B cell (primary cell): Measurements from ENCODE around the gene ATP4B. TPM values are rescaled to one million over a fixed set of nuclear protein-coding genes. Genes with fewer than 3 reads are reported as not detected.

ENCODE experiments used
- ATAC-seq: fragments of 200-7000 bp; cut with Tn5 transposase; one replicate; pipeline ENCODE4 v1.10.0; 2021; ENCODE audit warnings: low read depth, mild to moderate bottlenecking, moderate number of reproducible peaks, moderate library complexity
- CTCF ChIA-PET: fragments of 350-600 bp; sonication (Branson Sonifier 250); formaldehyde crosslinking; loops from one replicate; lab custom pipeline; 2021; ENCODE audit warnings: antibody characterized with exemption, inconsistent platforms; lab: Charles Lee
- POLR2A ChIA-PET: fragments of 350-600 bp; sonication (Branson Sonifier 250); formaldehyde crosslinking; loops from one replicate; lab custom pipeline; 2021; ENCODE audit warnings: antibody characterized with exemption; lab: Charles Lee
- DNase-seq: peaks from one replicate; pipeline ENCODE4 v3.0.0; 2013
- H2AFZ ChIP-seq: 2 replicates; pipeline ENCODE4 v1.6.1; 2012; ENCODE audit warnings: mild to moderate bottlenecking, low read depth, low read length; ENCODE audit not compliant: insufficient read depth, poor library complexity, severe bottlenecking
- H3K27ac ChIP-seq, 2 donors: 1 replicate in 1 of 2; 2 replicates in 1 of 2; pipeline ENCODE4 v1.5.1; 2012 to 2013; ENCODE audit warnings: low read length in 2 of 2, mild to moderate bottlenecking in 2 of 2, moderate library complexity in 1 of 2
- H3K27me3 ChIP-seq, 4 experiments: fragments of 200-600 bp in 1 of 4; sonication (generic) in 1 of 4; replicated peaks in 1 of 4; 1 replicate in 2 of 4; 2 replicates in 2 of 4; pipeline versions ENCODE4 v1.6.1 to v1.7.0; 2013 to 2016; ENCODE audit warnings: low read length in 3 of 4, mild to moderate bottlenecking in 2 of 4, mixed read lengths in 1 of 4, moderate library complexity in 1 of 4; ENCODE audit not compliant: insufficient read depth in 4 of 4, control insufficient read depth in 3 of 4; ENCODE audit errors: control extremely low read depth in 1 of 4
- H3K36me3 ChIP-seq, 2 experiments: replicated peaks in 1 of 2; 1 replicate in 1 of 2; 2 replicates in 1 of 2; pipeline versions ENCODE4 v1.6.1 to v1.7.1; 2013; ENCODE audit warnings: low read length in 1 of 2; ENCODE audit not compliant: insufficient read depth in 2 of 2, control insufficient read depth in 1 of 2; ENCODE audit errors: control extremely low read depth in 1 of 2, extremely low read depth in 1 of 2
- H3K4me1 ChIP-seq, 2 donors: fragments of 200-600 bp in 1 of 2; sonication (generic) in 1 of 2; 1 replicate in 1 of 2; 2 replicates in 1 of 2; pipeline versions ENCODE4 v1.5.1 to v1.6.1; 2013 to 2017; ENCODE audit warnings: low read length in 2 of 2; ENCODE audit not compliant: control insufficient read depth in 2 of 2, insufficient read depth in 2 of 2
- H3K4me2 ChIP-seq: replicated peaks from 2 replicates; pipeline ENCODE3; 2012; ENCODE audit warnings: mild to moderate bottlenecking, low read depth, low read length; ENCODE audit not compliant: poor library complexity, severe bottlenecking
- H3K4me3 ChIP-seq, 5 experiments: fragments of 200-600 bp in 1 of 5; sonication (generic) in 1 of 5; 1 replicate in 3 of 5; 2 replicates in 2 of 5; pipeline versions ENCODE4 v1.5.1 to v1.7.0; 2011 to 2016; ENCODE audit warnings: low read length in 4 of 5, mild to moderate bottlenecking in 4 of 5, low read depth in 2 of 5, control low read depth in 1 of 5, moderate library complexity in 1 of 5; ENCODE audit not compliant: insufficient read depth in 1 of 5; ENCODE audit errors: control extremely low read depth in 1 of 5, extremely low read depth in 1 of 5
- H3K79me2 ChIP-seq: fragments of 200-600 bp; sonication (generic); one replicate; pipeline ENCODE4 v1.6.0; 2016; ENCODE audit warnings: low read length; ENCODE audit not compliant: control insufficient read depth, insufficient read depth
- H3K9ac ChIP-seq: fragments of 200-600 bp; sonication (generic); 2 replicates; pipeline ENCODE4 v1.6.1; 2017; ENCODE audit warnings: mild to moderate bottlenecking, low read length, moderate library complexity
- H3K9me3 ChIP-seq, 3 donors: one replicate each; pipeline versions ENCODE4 v1.6.1 to v1.7.1; 2013; ENCODE audit warnings: low read length in 2 of 3; ENCODE audit not compliant: control insufficient read depth in 2 of 3, insufficient read depth in 1 of 3; ENCODE audit errors: control extremely low read depth in 1 of 3
- H4K20me1 ChIP-seq: 2 replicates; pipeline ENCODE4 v1.6.0; 2012; ENCODE audit warnings: mild to moderate bottlenecking, low read length; ENCODE audit not compliant: insufficient read depth, control insufficient read depth, poor library complexity, severe bottlenecking
- H3K27ac Mint-ChIP-seq: one replicate; pipeline ENCODE4 v1.8.0; 2021; ENCODE audit warnings: mixed read lengths
- H3K27me3 Mint-ChIP-seq: one replicate; pipeline ENCODE4 v1.8.0; 2021; ENCODE audit warnings: mixed read lengths
- H3K4me1 Mint-ChIP-seq: one replicate; pipeline ENCODE4 v1.8.0; 2021; ENCODE audit warnings: mixed read lengths
- H3K4me3 Mint-ChIP-seq: one replicate; pipeline ENCODE4 v1.8.0; 2021; ENCODE audit warnings: mixed read lengths
- H3K9me3 Mint-ChIP-seq: one replicate; pipeline ENCODE4 v1.8.0; 2022; ENCODE audit warnings: mixed read lengths; ENCODE audit not compliant: insufficient read depth
- EZH2 ChIP-seq: IDR thresholded peaks from 2 replicates; pipeline ENCODE4 v1.6.1; 2012; ENCODE audit warnings: borderline replicate concordance, low read depth, mild to moderate bottlenecking, moderate library complexity, low read length; ENCODE audit not compliant: insufficient read depth, poor library complexity, severe bottlenecking
- WGBS: methylation state at CpG from one replicate; pipeline ENCODE4 v1.1.5; 2013; ENCODE audit warnings: missing lambda C conversion rate; ENCODE audit not compliant: insufficient coverage; 5-methylcytosine and 5-hydroxymethylcytosine counted together
- intact Hi-C: fragments of 100-400 bp; cut with micrococcal nuclease; formaldehyde crosslinking; loops from one replicate; pipeline ENCODE4 v1.10.0; 2022
- polyA plus RNA-seq: library from polyadenylated mRNA; depleted of rRNA; stranded (reverse); fragments of >200 nt; gene quantifications from 2 replicates; pipeline ENCODE4 v1.2.3, GENCODE V29; 2012
- total RNA-seq, 2 donors: library from RNA; stranded (reverse); fragments of 120-200 nt in 1 of 2; gene quantifications; 1 replicate in 1 of 2; 2 replicates in 1 of 2; pipeline versions ENCODE4 v1.2.3 to v1.2.4, GENCODE V29; 2013 to 2022
- TF ChIP-seq, protein P1 (sequence below): fragments of 200-600 bp; IDR thresholded peaks from one replicate; pipeline ENCODE4 v1.8.0; 2022; ENCODE audit warnings: antibody characterized with exemption, mild to moderate bottlenecking

Gene ATP4B
- total and polyA plus RNA-seq, 2 donors (not counting 1 experiment from before 2014, with no cell fraction given) = not detected

DNA sequence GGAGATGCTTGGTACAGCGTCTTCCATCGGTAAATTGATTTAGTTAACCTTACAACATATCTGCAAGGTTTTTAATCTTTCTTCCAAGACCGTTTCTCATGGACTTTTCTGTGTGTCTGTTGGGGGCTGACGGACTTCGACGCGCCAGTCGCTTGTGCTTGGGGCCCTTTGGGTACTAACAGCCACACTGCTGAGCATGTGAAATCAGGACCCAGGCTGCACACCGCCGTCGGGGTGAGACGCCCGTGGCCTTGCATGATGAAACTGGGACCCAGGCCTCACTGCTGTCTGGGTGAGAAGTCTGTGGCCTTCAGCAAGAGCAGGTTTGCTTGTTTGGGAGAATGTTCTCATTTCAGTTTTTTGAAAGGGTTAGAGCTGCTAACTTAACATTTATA lies 9.8 kb downstream of the ATP4B start:
- Histone ChIP-seq H3K27ac (no peak overlapping the region), H3K9ac (no peak overlapping the region), H3K9me3 (no peaks in the 10 kb centered on the region), H3K27me3 (no peaks in the 10 kb centered on the region), H3K79me2 (no peaks in the 10 kb centered on the region), H3K4me1 (peaks cover 9 to 12% of the 10 kb centered on the region in 2 donors), H3K36me3 (no peaks in the 10 kb centered on the region), H3K4me2 (no peak overlapping the region), H3K4me3 (no peak overlapping the region), H2AFZ (no peak overlapping the region), H4K20me1 (no peaks in the 10 kb centered on the region)
- 99% methylated on average over 12 of the region's 13 CpGs for WGBS
- intact Hi-C loops = no loop called here
- no peak for ATAC-seq
- Mint-ChIP-seq H3K4me3 (no peak overlapping the region), H3K4me1 (peaks cover 23% of the 10 kb centered on the region), H3K9me3 (no peaks in the 10 kb centered on the region), H3K27ac (no peak overlapping the region), H3K27me3 (no peaks in the 10 kb centered on the region)
- no peak for TF ChIP-seq EZH2
- TF ChIP-seq, protein P1, sequence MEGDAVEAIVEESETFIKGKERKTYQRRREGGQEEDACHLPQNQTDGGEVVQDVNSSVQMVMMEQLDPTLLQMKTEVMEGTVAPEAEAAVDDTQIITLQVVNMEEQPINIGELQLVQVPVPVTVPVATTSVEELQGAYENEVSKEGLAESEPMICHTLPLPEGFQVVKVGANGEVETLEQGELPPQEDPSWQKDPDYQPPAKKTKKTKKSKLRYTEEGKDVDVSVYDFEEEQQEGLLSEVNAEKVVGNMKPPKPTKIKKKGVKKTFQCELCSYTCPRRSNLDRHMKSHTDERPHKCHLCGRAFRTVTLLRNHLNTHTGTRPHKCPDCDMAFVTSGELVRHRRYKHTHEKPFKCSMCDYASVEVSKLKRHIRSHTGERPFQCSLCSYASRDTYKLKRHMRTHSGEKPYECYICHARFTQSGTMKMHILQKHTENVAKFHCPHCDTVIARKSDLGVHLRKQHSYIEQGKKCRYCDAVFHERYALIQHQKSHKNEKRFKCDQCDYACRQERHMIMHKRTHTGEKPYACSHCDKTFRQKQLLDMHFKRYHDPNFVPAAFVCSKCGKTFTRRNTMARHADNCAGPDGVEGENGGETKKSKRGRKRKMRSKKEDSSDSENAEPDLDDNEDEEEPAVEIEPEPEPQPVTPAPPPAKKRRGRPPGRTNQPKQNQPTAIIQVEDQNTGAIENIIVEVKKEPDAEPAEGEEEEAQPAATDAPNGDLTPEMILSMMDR = no peak
- POLR2A ChIA-PET = no interaction called here
- CTCF ChIA-PET = no interaction called here
- DNase-seq = no peak

DNA sequence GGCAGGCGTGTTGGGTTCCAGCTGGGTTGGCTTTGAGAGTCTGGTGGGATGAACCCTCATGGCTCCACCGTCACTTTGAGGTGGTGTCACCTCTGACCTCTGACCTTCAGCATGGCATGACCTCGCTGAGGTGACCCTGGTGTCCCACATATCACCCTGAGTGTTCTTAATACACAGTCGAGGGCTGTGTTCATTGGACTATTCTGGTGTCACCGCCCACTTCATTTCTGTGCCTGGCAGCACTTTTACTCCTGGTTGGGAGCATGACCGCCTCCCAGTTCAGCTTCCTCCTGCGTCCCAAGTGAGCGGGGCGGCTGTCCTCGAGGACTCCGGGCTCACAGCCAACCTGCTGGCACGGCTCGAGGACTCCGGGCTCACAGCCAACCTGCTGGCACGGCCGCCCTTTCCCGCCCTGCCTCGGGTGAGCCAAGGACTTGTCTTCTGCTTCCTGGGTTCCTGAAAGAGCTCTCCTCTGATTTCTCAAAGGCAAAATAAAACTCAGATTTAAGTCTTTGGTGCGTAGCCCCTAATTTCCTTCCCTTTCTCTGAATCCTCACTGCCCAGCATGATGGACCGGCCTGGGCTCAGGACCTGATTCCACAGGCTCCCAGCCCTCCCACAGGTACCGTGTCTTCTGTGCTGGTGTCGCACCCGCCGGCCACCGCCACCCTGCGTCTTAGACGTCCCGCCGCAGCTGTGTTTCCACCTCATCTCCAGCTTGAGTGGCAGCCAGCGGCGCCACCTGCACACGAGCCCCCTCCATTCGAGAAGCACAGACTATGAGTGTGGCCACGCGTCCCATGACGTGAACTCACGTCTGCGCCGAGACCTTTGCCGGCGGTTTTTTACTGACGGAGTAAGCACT lies 10.4 kb downstream of the ATP4B start:
- Histone ChIP-seq H3K36me3 (no peaks in the 10 kb centered on the region), H3K27ac (no peak overlapping the region), H3K4me3 (no peak overlapping the region), H3K9ac (no peak overlapping the region), H3K9me3 (peaks cover 0 to under 1% (median 0%) of the 10 kb centered on the region in 3 donors), H2AFZ (no peak overlapping the region), H4K20me1 (no peaks in the 10 kb centered on the region), H3K27me3 (no peaks in the 10 kb centered on the region), H3K4me1 (peaks cover 9 to 16% of the 10 kb centered on the region in 2 donors), H3K4me2 (no peak overlapping the region), H3K79me2 (no peaks in the 10 kb centered on the region)
- Mint-ChIP-seq H3K4me1 (peaks cover 29% of the 10 kb centered on the region), H3K27me3 (no peaks in the 10 kb centered on the region), H3K9me3 (no peaks in the 10 kb centered on the region), H3K4me3 (no peak overlapping the region), H3K27ac (no peak overlapping the region)
- ChIA-PET POLR2A (no interaction called here), CTCF (no interaction called here)
- intact Hi-C loops = no loop called here
- DNase-seq (no peak), ATAC-seq (no peak)
- no peak for TF ChIP-seq EZH2
- TF ChIP-seq, protein P1 = no peak
- WGBS = 67% methylated on average over 40 of the region's 42 CpGs
